ENCODE measurements around the gene C10orf143. TPM values are rescaled to one million over a fixed set of nuclear protein-coding genes. Genes with fewer than 3 reads are reported as not detected.

C10orf143 gene
- total and polyA plus RNA-seq, 2 of the 8 experiments (the other 6 are each of a cell fraction or from before 2014, with no cell fraction given), result 1.6 to 2.0 TPM

GRCh38 chr10:130137090-130137448, 26.4 kb upstream of the C10orf143 start:
- Histone ChIP-seq H3K23ac (ENCODE audit: insufficient read length) (no peak overlapping the region), H3K79me2 (ENCODE audit: control insufficient read depth in 1 of 2, insufficient read depth in 2 of 2, low read length in 2 of 2) (peaks cover 24 to 55% of the 10 kb centered on the region in 2 experiments), H2BK5ac (ENCODE audit: low read depth, low read length) (no peak overlapping the region), H3K79me1 (ENCODE audit: low read depth, low read length) (peaks cover 2% of the 10 kb centered on the region; the same call in 1 of the 2 replicates), H3K27ac (ENCODE audit: low read depth, low read length) (no peak overlapping the region), H4K5ac (ENCODE audit: insufficient read length, low read depth, low read length) (no peak overlapping the region), H3K9me3 (ENCODE audit: insufficient read depth in 2 of 2, low read depth in 1 of 2, low read length in 1 of 2) (no peaks in the 10 kb centered on the region), H3K4me1 (replicated peaks in 1 of 4; ENCODE audit: control insufficient read depth in 3 of 4, insufficient read depth in 4 of 4, low read length in 3 of 4) (peaks cover 2 to 7% (median 4%) of the 10 kb centered on the region in 4 experiments; a peak in 5 of 7 replicates), H2AFZ (ENCODE audit: low read length) (no peak overlapping the region), H3K4me3 (ENCODE audit: extremely low read depth in 1 of 4, insufficient read depth in 2 of 4, low read depth in 3 of 4, low read length in 4 of 4) (peak overlapping the region; percentile 83 to 96 (median 84)), H3K36me3 (ENCODE audit: control insufficient read depth in 2 of 4, insufficient read depth in 4 of 4, low read length in 3 of 4) (no peaks in the 10 kb centered on the region), H4K91ac (replicated peaks; ENCODE audit: insufficient read length, low read length) (no peak overlapping the region), H3K27me3 (replicated peaks in 1 of 4; ENCODE audit: control insufficient read depth in 3 of 4, extremely low read depth in 1 of 4, insufficient read depth in 3 of 4, low read length in 3 of 4) (0 out of 7 replicates have a peak, but pooled peaks cover 0 to 4% (median 0%) of the 10 kb centered on the region in 4 experiments), H3K56ac (replicated peaks; ENCODE audit: insufficient read length, low read depth, low read length) (no peak overlapping the region), H2BK120ac (replicated peaks; ENCODE audit: low read depth, low read length) (no peak overlapping the region), H2BK12ac (ENCODE audit: low read depth, low read length) (peak overlapping the region; percentile 9; the same call in 1 of the 2 replicates), H3K14ac (ENCODE audit: insufficient read length) (no peak overlapping the region), H4K8ac (ENCODE audit: extremely low read depth, insufficient read depth, low read length) (no peak overlapping the region), H2BK15ac (ENCODE audit: low read length) (no peak overlapping the region), H3K4me2 (ENCODE audit: insufficient read depth in 1 of 2, low read depth in 2 of 2, low read length in 2 of 2) (peak overlapping the region; percentile 80 to 87), H2BK20ac (ENCODE audit: low read length) (no peak overlapping the region), H4K20me1 (replicated peaks in 1 of 2; ENCODE audit: control insufficient read depth in 1 of 2, insufficient read depth in 2 of 2, low read length in 2 of 2) (peaks cover 8 to 18% of the 10 kb centered on the region in 2 experiments), H3K18ac (ENCODE audit: extremely low read depth, low read length) (peak overlapping the region; percentile 43; the same call in 1 of the 2 replicates), H2AK5ac (ENCODE audit: low read depth, low read length) (no peak overlapping the region), H3K23me2 (ENCODE audit: low read depth, low read length) (peaks cover 11% of the 10 kb centered on the region; the same call in 1 of the 2 replicates), H3K4ac (replicated peaks; ENCODE audit: insufficient read length, low read depth, low read length) (no peak overlapping the region), H3K9ac (replicated peaks in 1 of 4; ENCODE audit: extremely low read depth in 1 of 4, low read depth in 3 of 4, low read length in 3 of 4) (peak overlapping the region in 3 of 4 experiments; percentile 46 to 67 (median 56); a peak in 6 of 7 replicates)
- no peak for FAIRE-seq
- 11% methylated on average over 10 of the region's 10 CpGs; no CpG with 5 or more reads in 1 of the 2 experiments for WGBS, 2 experiments (ENCODE audit: extremely low coverage in 1 of 2, insufficient coverage in 1 of 2, insufficient read length in 1 of 2, insufficient replicate concordance in 2 of 2, low coverage in 1 of 2, low lambda C conversion rate in 2 of 2, missing lambda C conversion rate in 1 of 2)
- no peak for DNase-seq (ENCODE audit: low read depth in 1 of 2, low spot score in 2 of 2)
- ChIA-PET POLR2A (ENCODE audit: partially characterized antibody) (interaction anchor here (1.2 to 4.7 kb wide), 3 partner anchors 20 to 31 kb away, joined by 5 to 28 read pairs (median 11); partner anchors contain the start of gene C10orf143), CTCF (ENCODE audit: partially characterized antibody) (interaction anchor here (0.6 to 2.7 kb wide), 4 partner anchors 9 to 588 kb away, joined by 3 to 13 read pairs (median 8); partner anchors contain the start of gene C10orf143)
- TF ChIP-seq CTCF (IDR thresholded peaks at IDR 0.05; ENCODE audit: control extremely low read depth in 1 of 3, insufficient read depth in 1 of 3, low read depth in 1 of 3, low read length in 3 of 3), result no peak
- TF ChIP-seq ATF2 (IDR thresholded peaks at IDR 0.05; ENCODE audit: low read length), result no peak
- peak; percentile 35 for TF ChIP-seq SAP30 (IDR thresholded peaks at IDR 0.05; ENCODE audit: insufficient read depth, insufficient replicate concordance, low read length)
- no peak for TF ChIP-seq SIRT6 (IDR thresholded peaks at IDR 0.05; ENCODE audit: low read length)
- TF ChIP-seq JUND (IDR thresholded peaks at IDR 0.05; ENCODE audit: low read length), result no peak
- no peak for TF ChIP-seq HDAC2 (IDR thresholded peaks at IDR 0.05; ENCODE audit: borderline replicate concordance in 1 of 2, low read depth in 2 of 2, low read length in 2 of 2)

All from H1 (cell line).